NCI-H446 treated with DMSO at 0.1 percent for 48 hours (cell line): ENCODE data around the gene CREBBP.

Experiments used
- DNase-seq: peaks from one replicate; lab custom pipeline; 2025; lab: John Stamatoyannopoulos, UW

The CREBBP gene

DNA sequence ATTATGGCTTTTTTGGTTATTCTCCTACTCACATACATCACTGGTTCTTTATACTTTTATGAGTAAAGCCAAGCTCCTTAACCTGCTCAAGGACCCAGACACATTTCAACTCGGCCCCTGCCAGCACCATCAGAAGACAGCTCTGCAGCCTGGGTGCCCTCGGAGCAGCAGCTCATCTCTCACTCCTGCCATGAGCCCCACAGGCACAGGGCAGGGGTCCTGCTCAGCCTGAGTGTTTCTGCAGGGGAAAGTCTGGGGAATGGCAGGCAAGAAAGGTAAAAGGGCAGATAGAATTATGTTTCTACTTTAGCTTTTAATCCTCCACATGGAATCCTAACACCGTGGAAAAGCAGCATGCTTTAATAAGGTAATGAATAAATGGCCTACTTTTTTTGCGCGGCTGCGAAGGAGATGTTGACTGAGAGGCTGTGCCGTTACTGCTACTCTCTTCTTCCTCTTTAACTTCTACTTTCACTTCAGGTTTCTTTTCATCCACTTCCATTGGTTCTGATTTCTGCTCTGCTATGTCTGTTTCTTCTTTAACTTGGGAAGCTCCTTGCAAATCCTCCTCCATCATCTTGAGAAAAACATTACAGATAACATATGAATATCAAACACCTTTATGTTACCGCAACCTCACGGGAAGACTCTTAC lies 113.1 kb downstream of the CREBBP start:
- no peak for DNase-seq

GRCh38 chr16:3766177-3766576 lies 114.3 kb downstream of the CREBBP start:
- no peak for DNase-seq

DNA sequence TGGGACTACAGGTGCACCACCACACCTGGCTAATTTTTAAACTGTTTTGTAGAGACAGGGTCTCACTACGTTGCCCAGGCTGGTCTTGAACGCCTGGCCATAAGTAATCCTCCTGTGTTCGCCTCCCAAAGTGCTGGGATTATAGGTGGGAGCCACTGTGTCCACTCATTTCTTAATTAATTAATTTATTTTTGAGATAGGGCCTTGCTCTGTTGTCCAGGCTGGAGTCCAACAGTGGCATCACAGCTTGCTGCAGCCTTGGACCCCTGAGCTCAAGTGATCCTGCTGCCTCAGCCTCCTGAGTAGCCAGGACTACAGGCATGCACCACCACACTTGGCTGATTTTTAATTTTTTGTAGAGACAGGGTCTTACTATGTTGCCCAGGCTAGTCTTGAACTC lies 116.1 kb downstream of the CREBBP start:
- DNase-seq = no peak

DNA sequence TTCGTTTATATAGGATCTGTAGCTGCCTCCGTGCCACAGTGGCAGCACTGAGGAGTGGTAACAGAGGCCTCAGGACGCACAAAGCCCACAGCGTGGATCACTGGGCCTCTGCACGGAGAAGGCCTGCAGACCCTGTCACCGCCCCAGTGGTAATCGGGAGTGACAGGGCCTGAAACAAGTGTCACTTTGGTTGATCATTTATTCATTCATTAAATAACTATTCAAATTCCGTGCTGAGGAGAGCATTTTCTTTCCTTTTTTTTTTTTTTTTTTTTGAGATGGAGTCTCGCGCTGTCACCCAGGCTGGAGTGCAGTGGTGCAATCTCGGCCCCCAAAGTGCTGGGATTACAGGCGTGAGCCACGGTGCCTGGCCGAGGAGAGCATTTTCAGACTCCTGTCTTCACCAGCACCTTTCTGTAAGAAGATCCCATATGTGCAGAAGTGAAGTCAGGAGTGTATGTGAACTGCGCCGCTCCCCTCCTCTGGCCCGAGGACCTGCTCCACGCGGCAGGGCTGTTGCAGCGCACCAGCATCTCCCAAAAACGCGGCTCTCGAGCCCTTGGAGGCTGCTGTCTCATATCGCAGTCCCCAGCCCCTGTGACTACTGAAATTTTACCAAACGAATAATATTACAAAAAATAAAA lies 118.3 kb downstream of the CREBBP start:
- no peak for DNase-seq

- no peak for DNase-seq
Measured at GRCh38 chr16:3761375-3762106, 119.0 kb downstream of the CREBBP start.

GRCh38 chr16:3760518-3760917 lies 120.0 kb downstream of the CREBBP start:
- no peak for DNase-seq

- no peak for DNase-seq
Measured at GRCh38 chr16:3759736-3760135, 120.8 kb downstream of the CREBBP start.

DNA sequence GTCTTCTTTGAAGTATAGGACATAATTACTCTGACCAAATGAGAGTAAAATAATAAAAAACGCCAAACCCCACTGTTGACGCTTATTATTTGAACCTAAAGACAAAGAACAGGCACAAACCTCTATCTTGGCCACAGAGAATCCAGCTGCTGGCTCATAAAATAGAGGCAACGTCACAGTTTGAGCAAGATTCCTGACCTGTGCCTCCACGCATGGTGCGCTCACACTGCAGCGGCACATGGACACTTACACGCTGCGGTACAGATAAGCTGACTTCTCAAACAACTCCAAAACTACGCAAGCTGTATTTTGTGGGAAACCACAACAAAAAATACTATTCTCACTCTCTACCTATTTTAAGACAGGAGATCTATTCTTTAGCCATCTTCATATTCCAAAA lies 124.4 kb downstream of the CREBBP start:
- no peak for DNase-seq

GRCh38 chr16:3755249-3755648 lies 125.3 kb downstream of the CREBBP start:
- no peak for DNase-seq

DNA sequence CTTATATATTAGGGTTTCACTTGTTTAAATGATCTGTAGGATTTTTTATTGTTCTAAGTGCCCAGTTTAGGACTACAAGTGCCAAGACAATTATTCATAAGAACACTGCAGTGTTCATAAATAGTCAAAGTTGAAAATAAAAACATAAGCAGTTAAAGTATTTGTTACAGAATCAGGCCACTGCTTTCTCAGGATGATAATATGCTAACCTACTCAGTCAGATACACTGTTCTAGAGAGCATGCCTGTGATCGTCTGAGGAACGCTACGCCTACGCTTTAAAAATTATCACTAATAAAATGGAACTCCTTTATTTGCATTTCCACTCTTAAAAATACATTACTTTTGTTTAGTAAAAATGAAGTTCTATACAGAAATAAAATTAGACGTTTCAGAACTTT lies 125.7 kb downstream of the CREBBP start:
- no peak for DNase-seq

- DNase-seq = no peak
Measured at GRCh38 chr16:3754081-3754703, 126.3 kb downstream of the CREBBP start.

GRCh38 chr16:3752984-3753383 lies 127.5 kb downstream of the CREBBP start:
- DNase-seq = no peak

GRCh38 chr16:3751878-3752277 lies 128.6 kb downstream of the CREBBP start:
- no peak for DNase-seq

- no peak for DNase-seq
Measured at GRCh38 chr16:3748307-3748706, 132.2 kb downstream of the CREBBP start.

GRCh38 chr16:3745751-3746355 lies 134.7 kb downstream of the CREBBP start:
- no peak for DNase-seq

- DNase-seq = no peak
Measured at GRCh38 chr16:3744018-3744417, 136.5 kb downstream of the CREBBP start.

- no peak for DNase-seq
Measured at GRCh38 chr16:3740934-3741333, 139.6 kb downstream of the CREBBP start.

- no peak for DNase-seq
Measured at GRCh38 chr16:3740186-3740585, 140.3 kb downstream of the CREBBP start.

- no peak for DNase-seq
Measured at GRCh38 chr16:3739636-3740035, 140.9 kb downstream of the CREBBP start.

- DNase-seq = no peak
Measured at GRCh38 chr16:3738541-3738940, 142.0 kb downstream of the CREBBP start.

DNA sequence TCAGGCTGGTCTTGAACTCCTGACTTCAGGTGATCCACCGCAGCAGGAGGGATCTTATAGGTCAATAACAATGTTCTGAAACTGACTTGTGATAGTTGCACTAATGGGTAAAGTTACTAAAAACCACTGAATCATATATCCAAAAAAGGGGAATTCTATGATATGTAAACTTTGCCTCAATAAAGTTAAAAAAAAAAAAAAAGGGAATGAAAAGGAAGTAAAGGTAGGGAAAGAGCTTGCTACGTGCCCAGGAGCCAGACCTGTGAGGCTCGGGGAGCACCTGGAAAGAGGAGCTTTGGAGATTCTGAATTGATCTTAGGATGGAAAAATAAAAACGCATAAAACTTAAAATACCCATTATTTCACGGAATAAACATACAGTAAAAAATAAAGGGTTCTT lies 142.4 kb downstream of the CREBBP start:
- no peak for DNase-seq

DNA sequence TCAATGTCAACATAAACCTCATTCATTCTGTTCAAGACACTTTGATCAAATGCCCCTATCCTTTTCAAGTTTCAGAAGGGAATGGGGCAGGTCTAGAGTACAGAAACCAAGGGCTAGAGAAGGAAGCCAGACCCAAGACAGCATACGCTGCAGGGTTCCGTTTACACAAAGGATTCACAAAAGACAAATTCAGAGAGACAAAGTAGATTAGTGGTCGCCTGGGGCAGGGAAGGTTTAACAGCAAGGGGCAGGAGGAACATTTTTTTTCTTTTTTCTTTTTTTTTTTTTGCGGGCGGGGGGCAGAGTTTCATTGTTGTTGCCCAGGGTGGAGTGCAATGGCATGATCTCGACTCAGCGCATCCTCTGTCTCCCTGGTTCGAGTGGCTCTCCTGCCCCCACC lies 143.3 kb downstream of the CREBBP start:
- DNase-seq = no peak
